Measurements from ENCODE around the gene ZNF496.

DNA sequence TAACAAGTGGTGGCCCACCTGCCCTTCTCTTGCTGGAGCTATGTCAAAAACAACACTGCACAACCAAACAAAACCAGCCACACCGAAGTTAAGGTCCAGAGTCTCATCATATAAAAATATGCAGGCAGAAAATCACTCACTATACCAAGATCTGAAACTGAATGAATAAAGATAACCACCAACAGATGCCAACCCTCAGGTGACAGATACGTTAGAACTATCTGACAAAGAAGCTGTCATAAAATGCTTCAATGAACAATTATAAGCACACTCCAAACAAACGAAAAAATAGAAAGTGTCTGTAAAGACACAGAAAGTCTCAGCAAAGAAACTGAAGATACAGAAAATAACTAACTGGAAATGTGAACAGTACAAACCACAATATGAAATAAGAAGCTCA, 14.0 kb downstream of the ZNF496 start:
- TF ChIP-seq, protein P1, sequence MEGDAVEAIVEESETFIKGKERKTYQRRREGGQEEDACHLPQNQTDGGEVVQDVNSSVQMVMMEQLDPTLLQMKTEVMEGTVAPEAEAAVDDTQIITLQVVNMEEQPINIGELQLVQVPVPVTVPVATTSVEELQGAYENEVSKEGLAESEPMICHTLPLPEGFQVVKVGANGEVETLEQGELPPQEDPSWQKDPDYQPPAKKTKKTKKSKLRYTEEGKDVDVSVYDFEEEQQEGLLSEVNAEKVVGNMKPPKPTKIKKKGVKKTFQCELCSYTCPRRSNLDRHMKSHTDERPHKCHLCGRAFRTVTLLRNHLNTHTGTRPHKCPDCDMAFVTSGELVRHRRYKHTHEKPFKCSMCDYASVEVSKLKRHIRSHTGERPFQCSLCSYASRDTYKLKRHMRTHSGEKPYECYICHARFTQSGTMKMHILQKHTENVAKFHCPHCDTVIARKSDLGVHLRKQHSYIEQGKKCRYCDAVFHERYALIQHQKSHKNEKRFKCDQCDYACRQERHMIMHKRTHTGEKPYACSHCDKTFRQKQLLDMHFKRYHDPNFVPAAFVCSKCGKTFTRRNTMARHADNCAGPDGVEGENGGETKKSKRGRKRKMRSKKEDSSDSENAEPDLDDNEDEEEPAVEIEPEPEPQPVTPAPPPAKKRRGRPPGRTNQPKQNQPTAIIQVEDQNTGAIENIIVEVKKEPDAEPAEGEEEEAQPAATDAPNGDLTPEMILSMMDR (IDR thresholded peaks at IDR 0.05 in 2 of 3, conservative IDR thresholded peaks at IDR 0.05 in 1 of 3; ENCODE audit: insufficient read depth in 2 of 3, low read depth in 1 of 3, low read length in 3 of 3): no peak
- no peak for TF ChIP-seq USF2 (CRISPR knock-in tag; IDR thresholded peaks at IDR 0.05)
- TF ChIP-seq LARP7 (IDR thresholded peaks at IDR 0.05): no peak
- TF ChIP-seq ZC3H11A (IDR thresholded peaks at IDR 0.05; ENCODE audit: low read depth, low read length): no peak
- no peak for TF ChIP-seq USF1 (CRISPR knock-in tag; IDR thresholded peaks at IDR 0.05)
- no peak for TF ChIP-seq ZNF274 (IDR thresholded peaks at IDR 0.05; ENCODE audit: borderline replicate concordance, low read depth, low read length)
